ENCODE data around the gene PKP3.
"Not testable (repeated sequence)": the region's sequence is repeated elsewhere in the genome, so short reads cannot be mapped to it uniquely, and the experiment has no call there.

The PKP3 gene

GRCh38 chr11:420911-421321 lies 26.9 kb downstream of the PKP3 start:
- DNase-seq (ENCODE audit: low read depth in 2 of 3, low spot score in 1 of 3): no peak

DNA sequence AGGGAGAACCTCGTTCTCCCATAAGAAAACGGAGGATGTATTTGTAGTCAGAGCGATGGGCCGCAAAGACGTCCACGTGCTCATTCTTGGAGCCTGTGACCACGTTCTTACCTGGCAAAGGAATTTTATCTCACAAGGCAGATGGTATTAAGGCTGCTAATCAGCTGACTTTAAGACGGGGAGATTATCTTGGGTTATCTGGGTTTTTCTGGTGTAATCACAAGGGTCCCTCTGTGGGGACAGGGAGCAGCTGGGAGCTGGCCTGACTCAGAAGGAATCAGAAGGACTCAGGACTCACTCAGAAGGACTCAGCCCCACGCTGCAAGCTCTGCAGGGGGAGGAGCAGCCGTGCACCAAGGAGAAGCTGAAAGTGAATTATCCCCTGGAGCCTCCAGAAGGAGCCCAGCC lies 28.2 kb downstream of the PKP3 start:
- no peak for DNase-seq (ENCODE audit: low read depth in 2 of 3, low spot score in 1 of 3)

DNA sequence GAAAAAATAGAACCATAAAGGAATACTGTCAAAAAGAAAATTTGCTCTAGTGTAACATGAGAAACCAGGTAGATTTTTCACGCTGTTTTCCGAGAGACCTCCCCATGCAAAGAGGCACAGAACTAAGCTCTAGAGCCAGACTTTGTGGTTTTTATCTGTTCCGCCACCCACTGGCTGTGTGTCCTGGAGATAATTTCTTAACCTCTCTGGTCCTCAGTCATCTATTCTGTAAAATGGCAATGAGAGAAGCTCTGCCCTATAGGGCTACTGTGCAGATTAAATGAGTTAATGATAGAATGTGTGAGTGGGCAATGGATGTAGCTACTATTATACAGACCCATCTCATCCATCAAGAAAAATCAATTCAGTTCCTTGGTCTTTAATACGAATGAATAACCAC lies 30.2 kb downstream of the PKP3 start:
- DNase-seq (ENCODE audit: low read depth in 2 of 3, low spot score in 1 of 3): no peak

DNA sequence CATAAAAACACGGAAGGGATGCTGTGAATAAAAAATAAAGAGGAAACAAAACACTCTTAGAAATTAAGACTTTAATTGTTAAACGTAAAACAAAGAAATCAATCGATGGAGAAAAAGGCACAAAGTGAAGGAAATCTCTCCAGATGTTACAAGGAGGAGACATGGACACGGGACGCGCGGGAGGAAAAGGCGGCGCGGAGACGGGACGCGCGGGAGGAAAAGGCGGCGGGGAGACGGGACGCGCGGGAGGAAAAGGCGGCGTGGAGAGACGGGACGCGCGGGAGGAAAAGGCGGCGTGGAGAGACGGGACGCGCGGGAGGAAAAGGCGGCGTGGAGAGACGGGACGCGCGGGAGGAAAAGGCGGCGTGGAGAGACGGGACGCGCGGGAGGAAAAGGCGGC lies 30.8 kb downstream of the PKP3 start:
- not testable (repeated sequence) for DNase-seq (ENCODE audit: low read depth in 2 of 3, low spot score in 1 of 3)

GRCh38 chr11:425301-425700 lies 31.3 kb downstream of the PKP3 start:
- DNase-seq (ENCODE audit: low read depth in 2 of 3, low spot score in 1 of 3): no peak

- DNase-seq (ENCODE audit: low read depth in 2 of 3, low spot score in 1 of 3): no peak
These were observed 32.8 kb downstream of the PKP3 start for GRCh38 chr11:426851-427250.

GRCh38 chr11:428295-428694 lies 34.3 kb downstream of the PKP3 start:
- DNase-seq (ENCODE audit: low read depth in 2 of 3, low spot score in 1 of 3): no peak

GRCh38 chr11:429391-429790 lies 35.4 kb downstream of the PKP3 start:
- DNase-seq (ENCODE audit: low read depth in 2 of 3, low spot score in 1 of 3): no peak

- no peak for DNase-seq (ENCODE audit: low read depth in 2 of 3, low spot score in 1 of 3)
These were observed 36.0 kb downstream of the PKP3 start for GRCh38 chr11:429931-430456.

DNA sequence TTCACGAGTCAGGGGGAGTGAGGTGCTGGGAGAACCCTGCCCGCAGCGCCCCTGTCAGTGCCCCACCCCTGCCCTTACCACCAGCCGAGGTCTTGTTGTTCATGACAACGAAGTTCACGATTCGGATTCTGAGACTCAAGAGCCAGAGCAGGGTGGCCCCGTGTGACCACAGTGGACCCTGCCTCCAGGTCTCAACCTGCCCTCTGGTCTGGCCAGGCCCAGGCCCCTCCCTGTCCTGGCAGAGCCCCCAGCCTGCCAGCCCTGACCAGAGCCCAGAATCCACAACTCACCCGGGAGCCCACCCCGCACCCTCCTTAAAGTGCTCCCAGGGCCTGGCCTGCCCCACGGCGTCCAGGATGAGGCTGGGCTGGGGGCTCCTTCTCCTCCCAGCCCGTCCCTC lies 37.9 kb downstream of the PKP3 start:
- no peak for DNase-seq (ENCODE audit: low read depth in 2 of 3, low spot score in 1 of 3)

- no peak for DNase-seq (ENCODE audit: low read depth in 2 of 3, low spot score in 1 of 3)
These were observed 38.6 kb downstream of the PKP3 start for GRCh38 chr11:432501-433100.

DNA sequence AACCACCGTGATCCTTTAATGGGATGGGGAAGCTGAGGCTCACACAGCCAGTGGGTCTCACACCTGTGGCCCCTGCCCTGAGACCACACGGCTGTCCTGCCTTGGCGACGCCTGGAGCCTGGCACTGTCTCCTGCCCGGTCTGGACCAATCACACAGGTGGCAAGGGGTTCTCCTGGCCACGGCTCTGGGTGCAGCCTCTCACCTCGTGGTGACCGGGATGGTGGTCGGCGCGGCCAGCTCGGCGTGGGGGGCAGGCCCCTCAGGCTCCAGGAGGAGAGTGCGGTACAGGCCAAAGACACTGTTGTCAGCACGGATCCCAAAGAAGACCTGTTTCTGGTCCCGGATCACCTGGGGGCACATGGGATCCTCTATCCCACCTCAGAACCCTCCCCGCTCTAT lies 39.1 kb downstream of the PKP3 start:
- no peak for DNase-seq (ENCODE audit: low read depth in 2 of 3, low spot score in 1 of 3)

GRCh38 chr11:433641-434040 lies 39.6 kb downstream of the PKP3 start:
- DNase-seq (ENCODE audit: low read depth in 2 of 3, low spot score in 1 of 3): no peak

- DNase-seq (ENCODE audit: low read depth in 2 of 3, low spot score in 1 of 3): no peak
These were observed 40.5 kb downstream of the PKP3 start for GRCh38 chr11:434496-434895.

GRCh38 chr11:434999-435740 lies 41.2 kb downstream of the PKP3 start:
- not testable (repeated sequence) for DNase-seq (ENCODE audit: low read depth in 2 of 3, low spot score in 1 of 3)

DNA sequence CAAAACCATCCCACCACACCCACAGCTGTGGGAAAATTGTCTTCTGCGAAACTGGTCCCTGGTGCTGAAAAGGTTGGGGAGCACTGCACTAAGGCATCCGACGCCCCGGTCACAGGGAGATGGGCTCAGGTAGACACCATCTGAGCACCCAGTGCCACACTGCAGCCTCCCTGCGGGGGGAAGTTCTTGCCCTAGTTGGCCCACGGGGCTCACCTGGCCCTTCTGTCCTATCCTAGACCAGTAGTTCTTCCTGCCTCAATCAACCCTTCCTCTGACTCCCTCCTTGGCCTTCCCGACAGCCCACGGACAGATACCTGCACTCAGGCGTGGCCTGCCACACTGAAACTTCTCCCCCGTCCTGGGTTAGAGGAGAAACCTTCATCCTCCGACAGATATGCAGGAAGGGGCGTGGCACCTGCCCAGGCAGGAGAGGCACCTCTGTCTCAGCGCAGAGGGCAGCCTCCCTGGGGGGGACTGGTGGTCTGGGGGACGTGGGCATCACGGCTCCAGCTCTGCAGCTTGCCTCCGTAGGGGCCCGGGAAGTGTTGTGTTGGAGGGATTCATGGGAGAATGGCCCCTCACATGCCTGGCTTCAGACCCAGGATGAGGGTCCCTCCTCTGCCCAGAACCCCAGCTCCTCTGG lies 43.3 kb downstream of the PKP3 start:
- DNase-seq (ENCODE audit: low read depth in 2 of 3, low spot score in 1 of 3): no peak

DNA sequence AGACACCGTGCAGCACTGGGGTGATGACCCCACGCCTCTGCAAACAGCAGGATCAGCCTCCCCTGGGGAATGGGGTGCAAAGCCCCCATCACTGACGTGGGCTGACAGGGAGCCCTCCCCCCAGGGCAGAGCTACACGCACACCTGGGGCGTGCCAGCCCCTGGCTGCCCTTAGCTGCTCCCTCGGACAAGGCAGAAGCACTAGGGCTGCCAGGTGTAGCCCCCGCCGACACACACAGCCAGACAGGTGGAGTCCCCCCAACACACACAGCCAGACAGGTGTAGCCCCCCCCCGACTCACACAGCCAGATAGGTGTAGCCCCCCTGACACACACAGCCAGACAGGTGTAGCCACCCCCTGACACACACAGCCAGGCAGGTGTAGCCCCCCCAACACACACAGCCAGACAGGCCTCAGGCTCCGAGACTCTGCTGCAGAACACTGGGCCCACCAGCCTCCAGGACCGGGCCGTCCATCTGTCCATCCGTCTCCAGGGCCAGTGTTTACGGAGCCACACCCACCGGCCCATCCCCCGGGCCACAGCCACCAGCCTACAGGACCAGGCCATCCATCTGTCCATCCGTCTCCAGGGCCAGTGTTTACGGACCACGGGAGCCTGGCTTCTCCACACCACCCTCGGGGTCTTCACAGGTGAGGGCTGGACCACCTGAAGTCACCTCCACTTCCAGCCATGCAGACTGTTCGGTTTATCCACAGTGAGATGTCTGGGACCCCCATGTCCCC lies 44.3 kb downstream of the PKP3 start:
- no peak for DNase-seq (ENCODE audit: low read depth in 2 of 3, low spot score in 1 of 3)

- no peak for DNase-seq (ENCODE audit: low read depth in 2 of 3, low spot score in 1 of 3)
These were observed 45.5 kb downstream of the PKP3 start for GRCh38 chr11:439315-440064.

GRCh38 chr11:440065-441042 lies 46.3 kb downstream of the PKP3 start:
- DNase-seq (ENCODE audit: low read depth in 2 of 3, low spot score in 1 of 3): no peak

GRCh38 chr11:441043-441417 lies 47.0 kb downstream of the PKP3 start:
- no peak for DNase-seq (ENCODE audit: low read depth in 2 of 3, low spot score in 1 of 3)
